Measurements from ENCODE around the gene CD300LF.

CD300LF gene

GRCh38 chr17:74728033-74728701 is 15.4 kb upstream of the CD300LF start:
- Histone ChIP-seq H3K36me3 (no peaks in the 10 kb centered on the region), H3K27me3 (ENCODE audit: insufficient read depth, low read depth, severe bottlenecking) (no peaks in the 10 kb centered on the region), H3K9me3 (ENCODE audit: severe bottlenecking) (no peaks in the 10 kb centered on the region), H3K27ac (no peak overlapping the region), H3K4me3 (ENCODE audit: low read depth, low read length) (no peak overlapping the region)
- TF ChIP-seq, protein P1, sequence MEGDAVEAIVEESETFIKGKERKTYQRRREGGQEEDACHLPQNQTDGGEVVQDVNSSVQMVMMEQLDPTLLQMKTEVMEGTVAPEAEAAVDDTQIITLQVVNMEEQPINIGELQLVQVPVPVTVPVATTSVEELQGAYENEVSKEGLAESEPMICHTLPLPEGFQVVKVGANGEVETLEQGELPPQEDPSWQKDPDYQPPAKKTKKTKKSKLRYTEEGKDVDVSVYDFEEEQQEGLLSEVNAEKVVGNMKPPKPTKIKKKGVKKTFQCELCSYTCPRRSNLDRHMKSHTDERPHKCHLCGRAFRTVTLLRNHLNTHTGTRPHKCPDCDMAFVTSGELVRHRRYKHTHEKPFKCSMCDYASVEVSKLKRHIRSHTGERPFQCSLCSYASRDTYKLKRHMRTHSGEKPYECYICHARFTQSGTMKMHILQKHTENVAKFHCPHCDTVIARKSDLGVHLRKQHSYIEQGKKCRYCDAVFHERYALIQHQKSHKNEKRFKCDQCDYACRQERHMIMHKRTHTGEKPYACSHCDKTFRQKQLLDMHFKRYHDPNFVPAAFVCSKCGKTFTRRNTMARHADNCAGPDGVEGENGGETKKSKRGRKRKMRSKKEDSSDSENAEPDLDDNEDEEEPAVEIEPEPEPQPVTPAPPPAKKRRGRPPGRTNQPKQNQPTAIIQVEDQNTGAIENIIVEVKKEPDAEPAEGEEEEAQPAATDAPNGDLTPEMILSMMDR (IDR thresholded peaks at IDR 0.05; ENCODE audit: low read depth, low read length), result no peak
- no peak for DNase-seq

GRCh38 chr17:74725111-74725510 is 12.4 kb upstream of the CD300LF start:
- DNase-seq, result no peak
- Histone ChIP-seq H3K36me3 (no peaks in the 10 kb centered on the region), H3K9me3 (ENCODE audit: severe bottlenecking) (peaks cover 6% of the 10 kb centered on the region), H3K4me3 (ENCODE audit: low read depth, low read length) (no peak overlapping the region), H3K27me3 (ENCODE audit: insufficient read depth, low read depth, severe bottlenecking) (no peaks in the 10 kb centered on the region), H3K27ac (0 out of 2 replicates have a peak overlapping the region, but pooled peaks have one; percentile 3)
- TF ChIP-seq, protein P1 (IDR thresholded peaks at IDR 0.05; ENCODE audit: low read depth, low read length), result no peak

DNA sequence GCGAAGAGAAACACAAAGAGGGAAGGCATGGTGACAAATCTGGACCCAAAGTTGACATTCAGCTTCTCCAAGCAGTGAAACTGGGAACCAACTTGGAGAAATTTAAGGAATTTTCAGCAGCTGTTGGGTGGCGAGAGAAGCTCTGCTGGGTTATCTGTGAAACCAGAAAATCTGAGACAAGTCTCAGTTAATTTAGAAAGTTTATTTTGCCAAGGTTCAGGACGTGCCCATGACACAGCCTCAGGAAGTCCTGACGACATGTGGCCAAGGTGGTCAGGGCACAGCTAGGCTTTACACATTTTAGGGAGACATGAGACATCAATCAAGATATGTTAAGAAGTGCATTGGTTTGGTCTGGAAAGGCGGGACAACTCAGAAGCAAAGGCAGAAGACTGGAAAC is 11.2 kb upstream of the CD300LF start:
- Histone ChIP-seq H3K9me3 (ENCODE audit: severe bottlenecking) (peaks cover 6% of the 10 kb centered on the region), H3K4me3 (ENCODE audit: low read depth, low read length) (no peak overlapping the region), H3K36me3 (no peaks in the 10 kb centered on the region), H3K27ac (peak overlapping the region; percentile 66), H3K27me3 (ENCODE audit: insufficient read depth, low read depth, severe bottlenecking) (no peaks in the 10 kb centered on the region)
- no peak for DNase-seq
- TF ChIP-seq, protein P1 (IDR thresholded peaks at IDR 0.05; ENCODE audit: low read depth, low read length), result no peak

- H3K27me3 ChIP-seq (ENCODE audit: insufficient read depth, low read depth, severe bottlenecking), result no peaks in the 10 kb centered on the region
- DNase-seq, result peak; percentile 65
- H3K4me3 ChIP-seq (ENCODE audit: low read depth, low read length), result peak overlapping the region; percentile 11; the same call in 1 of the 2 replicates
- H3K9me3 ChIP-seq (ENCODE audit: severe bottlenecking), result peaks cover 6% of the 10 kb centered on the region
- TF ChIP-seq, protein P1 (IDR thresholded peaks at IDR 0.05; ENCODE audit: low read depth, low read length), result no peak
- no peaks in the 10 kb centered on the region for H3K36me3 ChIP-seq
- H3K27ac ChIP-seq, result peak overlapping the region; percentile 66
Observed at GRCh38 chr17:74722782-74723181, 10.1 kb upstream of the CD300LF start.

DNA sequence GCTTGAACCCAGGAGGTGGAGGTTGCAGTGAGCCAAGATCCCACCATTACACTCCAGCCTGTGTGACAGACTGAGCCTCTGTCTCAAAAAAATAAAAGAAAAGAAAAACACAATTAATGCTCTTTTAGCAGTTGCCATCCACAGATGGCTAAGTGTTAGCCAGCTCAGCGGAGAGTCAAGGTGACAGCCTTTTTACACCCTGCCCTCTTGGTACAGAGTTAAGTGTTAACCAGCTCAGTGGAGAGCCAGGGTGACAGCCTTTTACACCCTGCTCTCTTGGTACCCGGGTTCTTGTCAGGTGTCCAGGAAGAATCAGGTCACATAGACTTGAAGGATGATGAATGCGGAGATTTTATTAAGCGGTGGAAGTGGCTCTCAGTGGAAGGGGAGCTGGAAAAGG is 7.8 kb upstream of the CD300LF start:
- no peak overlapping the region for H3K27ac ChIP-seq
- peaks cover 6% of the 10 kb centered on the region for H3K9me3 ChIP-seq (ENCODE audit: severe bottlenecking)
- DNase-seq, result no peak
- no peak overlapping the region for H3K4me3 ChIP-seq (ENCODE audit: low read depth, low read length)
- TF ChIP-seq, protein P1 (IDR thresholded peaks at IDR 0.05; ENCODE audit: low read depth, low read length), result no peak
- H3K27me3 ChIP-seq (ENCODE audit: insufficient read depth, low read depth, severe bottlenecking), result no peaks in the 10 kb centered on the region
- H3K36me3 ChIP-seq, result no peaks in the 10 kb centered on the region

DNA sequence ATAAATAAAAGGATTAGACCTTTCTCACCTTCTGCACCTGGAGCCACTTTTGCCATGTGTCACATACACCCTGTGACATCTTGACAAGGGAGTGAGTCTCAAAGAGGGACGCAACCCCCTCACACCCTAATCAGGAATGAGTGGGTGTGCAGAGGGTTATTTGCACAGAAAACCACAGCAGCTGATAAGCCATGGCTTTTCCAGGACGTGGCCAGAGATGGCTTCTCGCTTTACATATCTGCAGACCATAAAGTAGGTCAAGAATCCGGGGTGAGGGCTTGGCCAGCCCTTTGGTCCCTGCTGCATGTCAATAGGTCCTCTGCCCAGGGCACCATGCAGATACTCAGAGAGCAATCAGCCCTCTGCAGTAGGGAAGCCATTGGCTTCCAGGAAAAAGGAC is 2.4 kb upstream of the CD300LF start:
- Histone ChIP-seq H3K36me3 (no peaks in the 10 kb centered on the region), H3K27me3 (ENCODE audit: insufficient read depth, low read depth, severe bottlenecking) (no peaks in the 10 kb centered on the region), H3K9me3 (ENCODE audit: severe bottlenecking) (no peaks in the 10 kb centered on the region), H3K4me3 (ENCODE audit: low read depth, low read length) (no peak overlapping the region), H3K27ac (peak overlapping the region; percentile 45)
- TF ChIP-seq, protein P1 (IDR thresholded peaks at IDR 0.05; ENCODE audit: low read depth, low read length), result no peak
- no peak for DNase-seq

Measured in WERI-Rb-1 (cell line).